ENCODE measurements around the gene ERC1. TPM values are rescaled to one million over a fixed set of nuclear protein-coding genes. Genes with fewer than 3 reads are reported as not detected.

The ERC1 gene
- total and polyA plus RNA-seq, 2 donors (not counting 1 experiment from before 2014, with no cell fraction given): 19.7 to 34.5 TPM

GRCh38 chr12:1306817-1307216 is 315.8 kb downstream of the ERC1 start:
- Histone ChIP-seq H3K4me2 (ENCODE audit: extremely low read depth, insufficient read depth, low read length) (no peak overlapping the region), H3K9me3 (ENCODE audit: control insufficient read depth, insufficient read depth, low read depth, low read length) (no peaks in the 10 kb centered on the region), H3K27ac (ENCODE audit: insufficient read depth, low read length) (no peak overlapping the region), H3K36me3 (ENCODE audit: control insufficient read depth, insufficient read depth, low read length) (no peaks in the 10 kb centered on the region), H3K9ac (ENCODE audit: insufficient read depth, low read length) (no peak overlapping the region), H2AFZ (ENCODE audit: low read length) (no peak overlapping the region), H4K20me1 (ENCODE audit: control insufficient read depth, extremely low read depth, insufficient read depth, low read length) (no peaks in the 10 kb centered on the region), H3K4me1 (ENCODE audit: control insufficient read depth, extremely low read depth, insufficient read depth, low read length) (no peaks in the 10 kb centered on the region), H3K4me3 (replicated peaks in 1 of 4; ENCODE audit: control extremely low read depth in 1 of 4, insufficient read depth in 1 of 4, low read depth in 3 of 4, low read length in 4 of 4) (no peak overlapping the region), H3K79me2 (ENCODE audit: control insufficient read depth, insufficient read depth, low read length) (no peaks in the 10 kb centered on the region), H3K27me3 (ENCODE audit: control insufficient read depth, insufficient read depth, low read length) (no peaks in the 10 kb centered on the region)
- TF ChIP-seq CTCF (conservative IDR thresholded peaks at IDR 0.05 in 1 of 2, IDR thresholded peaks at IDR 0.05 in 1 of 2; ENCODE audit: low read depth in 1 of 2, low read length in 2 of 2) (no peak), EZH2 (IDR thresholded peaks at IDR 0.05; ENCODE audit: low read length, missing control alignments) (no peak)
- no peak for DNase-seq (ENCODE audit: low read depth in 2 of 2)

- no peaks in the 10 kb centered on the region for H4K20me1 ChIP-seq (ENCODE audit: control insufficient read depth, extremely low read depth, insufficient read depth, low read length)
- H3K4me1 ChIP-seq (ENCODE audit: control insufficient read depth, extremely low read depth, insufficient read depth, low read length): no peaks in the 10 kb centered on the region
- no peak overlapping the region for H3K4me3 ChIP-seq (replicated peaks in 1 of 4; ENCODE audit: control extremely low read depth in 1 of 4, insufficient read depth in 1 of 4, low read depth in 3 of 4, low read length in 4 of 4)
- no peak overlapping the region for H3K27ac ChIP-seq (ENCODE audit: insufficient read depth, low read length)
- no peaks in the 10 kb centered on the region for H3K9me3 ChIP-seq (ENCODE audit: control insufficient read depth, insufficient read depth, low read depth, low read length)
- no peaks in the 10 kb centered on the region for H3K27me3 ChIP-seq (ENCODE audit: control insufficient read depth, insufficient read depth, low read length)
- no peak overlapping the region for H3K9ac ChIP-seq (ENCODE audit: insufficient read depth, low read length)
- no peaks in the 10 kb centered on the region for H3K79me2 ChIP-seq (ENCODE audit: control insufficient read depth, insufficient read depth, low read length)
- DNase-seq (ENCODE audit: low read depth in 2 of 2): no peak
- H2AFZ ChIP-seq (ENCODE audit: low read length): no peak overlapping the region
- H3K4me2 ChIP-seq (ENCODE audit: extremely low read depth, insufficient read depth, low read length): no peak overlapping the region
- no peaks in the 10 kb centered on the region for H3K36me3 ChIP-seq (ENCODE audit: control insufficient read depth, insufficient read depth, low read length)
- no peak for TF ChIP-seq EZH2 (IDR thresholded peaks at IDR 0.05; ENCODE audit: low read length, missing control alignments)
- no peak for TF ChIP-seq CTCF (conservative IDR thresholded peaks at IDR 0.05 in 1 of 2, IDR thresholded peaks at IDR 0.05 in 1 of 2; ENCODE audit: low read depth in 1 of 2, low read length in 2 of 2)
Measured at GRCh38 chr12:1307796-1308195, 316.8 kb downstream of the ERC1 start.

- Histone ChIP-seq H3K27me3 (ENCODE audit: control insufficient read depth, insufficient read depth, low read length) (no peaks in the 10 kb centered on the region), H3K4me3 (replicated peaks in 1 of 4; ENCODE audit: control extremely low read depth in 1 of 4, insufficient read depth in 1 of 4, low read depth in 3 of 4, low read length in 4 of 4) (no peak overlapping the region), H4K20me1 (ENCODE audit: control insufficient read depth, extremely low read depth, insufficient read depth, low read length) (no peaks in the 10 kb centered on the region), H3K4me1 (ENCODE audit: control insufficient read depth, extremely low read depth, insufficient read depth, low read length) (no peaks in the 10 kb centered on the region), H3K9ac (ENCODE audit: insufficient read depth, low read length) (no peak overlapping the region), H3K27ac (ENCODE audit: insufficient read depth, low read length) (no peak overlapping the region), H2AFZ (ENCODE audit: low read length) (no peak overlapping the region), H3K4me2 (ENCODE audit: extremely low read depth, insufficient read depth, low read length) (no peak overlapping the region), H3K9me3 (ENCODE audit: control insufficient read depth, insufficient read depth, low read depth, low read length) (no peaks in the 10 kb centered on the region), H3K36me3 (ENCODE audit: control insufficient read depth, insufficient read depth, low read length) (no peaks in the 10 kb centered on the region), H3K79me2 (ENCODE audit: control insufficient read depth, insufficient read depth, low read length) (no peaks in the 10 kb centered on the region)
- DNase-seq (ENCODE audit: low read depth in 2 of 2): no peak
- TF ChIP-seq CTCF (conservative IDR thresholded peaks at IDR 0.05 in 1 of 2, IDR thresholded peaks at IDR 0.05 in 1 of 2; ENCODE audit: low read depth in 1 of 2, low read length in 2 of 2): no peak
- no peak for TF ChIP-seq EZH2 (IDR thresholded peaks at IDR 0.05; ENCODE audit: low read length, missing control alignments)
Measured at GRCh38 chr12:1309613-1310012, 318.6 kb downstream of the ERC1 start.
